Lower lobe of right lung (tissue), 2 donors: Measurements from ENCODE around the gene CPT1B. TPM values are rescaled to one million over a fixed set of nuclear protein-coding genes. Genes with fewer than 3 reads are reported as not detected.

Experiments used
- ATAC-seq, 2 donors: fragments of 200-7000 bp; cut with Tn5 transposase; one replicate each; pipeline ENCODE4 v1.9.1; 2020 to 2022; ENCODE audit warnings: mild to moderate bottlenecking in 2 of 2, moderate library complexity in 2 of 2
- DNase-seq: peaks from one replicate; pipeline ENCODE4 v3.0.0-alpha.2; 2020
- H3K27ac ChIP-seq: fragments of 200-600 bp; one replicate; pipeline ENCODE4 v1.8.0; 2022
- H3K27me3 ChIP-seq: fragments of 200-600 bp; one replicate; pipeline ENCODE4 v1.8.0; 2022; ENCODE audit warnings: low read depth
- H3K36me3 ChIP-seq: fragments of 200-600 bp; one replicate; pipeline ENCODE4 v1.8.0; 2022; ENCODE audit warnings: mild to moderate bottlenecking
- H3K4me1 ChIP-seq: fragments of 200-600 bp; one replicate; pipeline ENCODE4 v1.8.0; 2022
- H3K4me3 ChIP-seq: fragments of 200-600 bp; one replicate; pipeline ENCODE4 v1.8.0; 2022; ENCODE audit warnings: mild to moderate bottlenecking
- H3K9me3 ChIP-seq: fragments of 200-600 bp; one replicate; pipeline ENCODE4 v1.8.0; 2022
- CTCF ChIP-seq: fragments of 200-600 bp; IDR thresholded peaks from one replicate; pipeline ENCODE4 v1.8.0; 2022; ENCODE audit warnings: antibody characterized with exemption, mild to moderate bottlenecking
- intact Hi-C: fragments of 100-400 bp; cut with DNase I; formaldehyde crosslinking; loops from one replicate; pipeline ENCODE4 v1.11.0; 2022
- total RNA-seq: library from RNA; stranded (reverse); fragmentation: NEBNext Ultra II Directional; extraction: Animal tissue kit (Norgen Biotek cat#: 25700); gene quantifications from one replicate; pipeline ENCODE4 v1.2.1, GENCODE V29; 2021
- donor health status: DM: no; HTN: yes; CAD: no; lungs with severe emphysema.

The CPT1B gene
- total RNA-seq, 1 donor from 2014 or later, result 12.6 TPM

GRCh38 chr22:50625131-50625567 lies 46.9 kb upstream of the CPT1B start:
- intact Hi-C loops, result no loop called here
- no peak for DNase-seq
- Histone ChIP-seq H3K36me3 (peaks cover 14% of the 10 kb centered on the region), H3K27me3 (no peaks in the 10 kb centered on the region), H3K27ac (no peak overlapping the region), H3K4me3 (no peak overlapping the region), H3K9me3 (no peaks in the 10 kb centered on the region), H3K4me1 (peaks cover 43% of the 10 kb centered on the region)
- no peak for ATAC-seq
- no peak for TF ChIP-seq CTCF

GRCh38 chr22:50624347-50625130 lies 46.3 kb upstream of the CPT1B start:
- no peak for TF ChIP-seq CTCF

GRCh38 chr22:50622723-50623327 lies 44.6 kb upstream of the CPT1B start:
- no peak for DNase-seq
- peaks cover 14% of the 10 kb centered on the region for H3K36me3 ChIP-seq
- H3K9me3 ChIP-seq, result no peaks in the 10 kb centered on the region
- H3K4me3 ChIP-seq, result no peak overlapping the region
- no peak for TF ChIP-seq CTCF
- peak; percentile 6 to 34 for ATAC-seq
- H3K4me1 ChIP-seq, result peaks cover 46% of the 10 kb centered on the region
- H3K27me3 ChIP-seq, result no peaks in the 10 kb centered on the region
- H3K27ac ChIP-seq, result peak overlapping the region; percentile 55
- intact Hi-C loops, result no loop called here

More at GRCh38 chr22:50624347-50625130, 46.3 kb upstream of the CPT1B start:
- no peak for DNase-seq
- no peaks in the 10 kb centered on the region for H3K27me3 ChIP-seq
- no peak for ATAC-seq
- H3K9me3 ChIP-seq, result no peaks in the 10 kb centered on the region
- no peak overlapping the region for H3K4me3 ChIP-seq
- peaks cover 14% of the 10 kb centered on the region for H3K36me3 ChIP-seq
- H3K4me1 ChIP-seq, result peaks cover 49% of the 10 kb centered on the region
- intact Hi-C loops, result no loop called here
- H3K27ac ChIP-seq, result no peak overlapping the region

- no peak for DNase-seq
- Histone ChIP-seq H3K27me3 (no peaks in the 10 kb centered on the region), H3K36me3 (peaks cover 14% of the 10 kb centered on the region), H3K4me1 (peaks cover 41% of the 10 kb centered on the region), H3K27ac (peak overlapping the region; percentile 55), H3K4me3 (peak overlapping the region; percentile 44), H3K9me3 (no peaks in the 10 kb centered on the region)
- ATAC-seq, result peak in 1 of 2 donors; percentile 1
- peak; percentile 19 for TF ChIP-seq CTCF
- intact Hi-C loops, result no loop called here
Measured at GRCh38 chr22:50621948-50622722, 43.9 kb upstream of the CPT1B start.

- H3K9me3 ChIP-seq, result no peaks in the 10 kb centered on the region
- no peaks in the 10 kb centered on the region for H3K27me3 ChIP-seq
- no peak for DNase-seq
- H3K27ac ChIP-seq, result peak overlapping the region; percentile 55
- no peak for TF ChIP-seq CTCF
- H3K4me1 ChIP-seq, result peaks cover 34% of the 10 kb centered on the region
- H3K4me3 ChIP-seq, result peak overlapping the region; percentile 44
- H3K36me3 ChIP-seq, result peaks cover 14% of the 10 kb centered on the region
- peak; percentile 49 to 61 for ATAC-seq
- intact Hi-C loops, result no loop called here
Measured at GRCh38 chr22:50621356-50621880, 43.2 kb upstream of the CPT1B start.
